HG03457 (cell line): ENCODE results near the gene ZNF79.

Experiments used
- ATAC-seq: cut with Tn5 transposase; IDR thresholded peaks from one replicate; pipeline ENCODE4 v1.9.1; 2021; ENCODE audit warnings: moderate number of reproducible peaks; ENCODE audit not compliant: unreplicated experiment

Gene ZNF79

DNA sequence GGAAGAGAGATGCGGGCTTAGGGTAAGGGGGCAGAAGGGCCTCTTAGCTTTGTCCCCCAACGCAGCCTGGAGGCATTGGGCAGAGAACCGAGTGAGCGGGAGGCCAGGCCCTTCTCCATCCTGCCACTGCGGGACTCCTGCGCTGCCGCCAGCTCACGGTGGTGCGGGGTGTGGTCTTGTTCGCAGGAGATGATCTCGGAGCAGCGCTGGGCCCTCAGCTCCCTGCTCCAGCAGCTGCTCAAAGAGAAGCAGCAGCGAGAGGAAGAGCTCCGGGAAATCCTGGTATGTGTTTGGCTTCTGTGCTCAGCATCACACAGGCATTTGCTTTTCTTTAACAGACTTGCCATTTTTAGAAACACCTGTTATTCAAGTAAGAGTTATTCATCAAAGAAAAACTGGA is 68.4 kb downstream of the ZNF79 start:
- no peak for ATAC-seq

DNA sequence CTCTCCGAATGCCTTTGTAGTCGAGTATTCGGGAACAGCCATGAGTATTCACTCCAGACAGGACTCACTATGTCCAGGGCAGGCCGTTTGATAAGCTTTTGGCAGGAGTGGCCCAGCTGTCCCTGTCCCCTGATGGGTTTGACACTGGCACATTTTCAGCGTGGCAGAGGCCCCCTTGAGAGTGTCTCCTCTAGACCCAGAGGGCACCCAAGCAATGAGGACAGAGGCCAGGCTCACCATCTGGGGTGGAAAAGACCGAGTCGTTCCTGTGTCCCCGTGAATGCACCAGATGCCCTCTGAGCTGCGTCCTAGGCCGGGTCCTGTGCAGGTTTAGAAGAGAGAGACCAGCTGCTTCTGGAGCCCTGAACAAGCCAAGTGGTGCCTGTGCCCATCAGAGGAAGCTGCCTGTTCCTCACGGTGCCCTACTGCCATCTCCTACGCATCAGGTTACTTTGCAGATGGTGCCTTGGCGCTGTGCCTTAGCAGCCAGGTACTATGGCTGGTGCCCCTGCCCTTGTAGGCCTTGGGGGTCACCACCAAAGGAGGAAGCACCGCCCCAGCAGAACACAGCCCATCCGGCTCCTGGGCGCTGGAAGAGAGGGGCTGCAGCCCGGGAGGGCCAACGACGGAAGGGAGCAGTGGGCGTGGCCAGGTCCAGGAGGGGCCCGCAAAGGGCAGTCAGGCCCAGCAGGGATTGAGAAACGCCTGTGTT is 69.6 kb downstream of the ZNF79 start:
- ATAC-seq, result no peak

DNA sequence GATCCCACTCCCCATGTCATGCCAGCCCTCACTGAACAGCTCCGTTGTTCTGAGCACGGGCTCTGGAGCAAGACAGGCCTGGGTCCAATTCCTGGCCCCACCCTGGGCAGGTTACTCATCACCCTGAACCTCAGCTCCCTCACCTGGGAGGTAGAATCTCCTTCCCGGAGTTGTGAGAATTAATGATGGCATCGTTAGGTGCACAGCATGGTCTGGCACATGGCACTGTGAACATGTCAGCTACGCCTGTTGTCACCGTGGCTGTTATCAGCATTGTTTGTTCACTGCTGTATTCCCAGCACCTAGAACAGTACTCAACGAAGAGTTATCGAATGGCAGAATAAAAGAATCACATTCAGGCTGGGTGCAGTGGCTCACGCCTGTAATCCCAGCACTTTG is 70.1 kb downstream of the ZNF79 start:
- ATAC-seq, result no peak
